ENCODE measurements around the gene NACC1. TPM values are rescaled to one million over a fixed set of nuclear protein-coding genes. Genes with fewer than 3 reads are reported as not detected.

Gene NACC1
- total and polyA plus RNA-seq, 2 of the 13 experiments (the other 11 are each of a cell fraction or from before 2014, with no cell fraction given) = 31.8 to 42.3 TPM

GRCh38 chr19:13103581-13104359, 14.3 kb upstream of the NACC1 start:
- ChIA-PET CTCF (ENCODE audit: low intra/inter-chr PET ratio, low total read pairs) (no interaction called here), POLR2A (interaction anchor here (1.2 kb wide), 1 partner anchor 14 kb away, joined by 5 read pairs; the partner anchor contains the start of gene NACC1)
- Histone ChIP-seq H3K4me3 (replicated peaks in 1 of 3; ENCODE audit: insufficient read depth in 1 of 3, low read depth in 2 of 3, low read length in 3 of 3) (no peak overlapping the region), H3K4me1 (ENCODE audit: insufficient read depth, low read length) (peaks cover 20% of the 10 kb centered on the region), H2AFZ (ENCODE audit: low read length) (no peak overlapping the region), H3K27ac (ENCODE audit: extremely low read length, insufficient read depth, low read length) (peak overlapping the region; percentile 70), H3K9ac (ENCODE audit: insufficient read depth, low read depth, low read length) (no peak overlapping the region), H4K20me1 (ENCODE audit: insufficient read depth, low read length) (no peaks in the 10 kb centered on the region; the same call in 1 of the 2 replicates), H3K36me3 (replicated peaks in 1 of 2; ENCODE audit: control insufficient read depth in 1 of 2, insufficient read depth in 2 of 2, low read length in 2 of 2) (peaks cover 0 to 8% of the 10 kb centered on the region in 2 experiments; a peak in 2 of 5 replicates), H3K27me3 (ENCODE audit: control insufficient read depth in 1 of 2, insufficient read depth in 2 of 2, low read length in 2 of 2) (no peaks in the 10 kb centered on the region), H3K4me2 (ENCODE audit: low read depth, low read length) (no peak overlapping the region), H3K79me2 (ENCODE audit: insufficient read depth, low read length) (no peaks in the 10 kb centered on the region), H3K9me3 (ENCODE audit: low read length) (no peaks in the 10 kb centered on the region)
- in situ Hi-C loops (cut with HindIII; ENCODE audit: extremely low pct_ligation_motif_present, low pct_unique_long_range_greater_than_20kb) = no loop called here
- ATAC-seq (no peak), FAIRE-seq (no peak), DNase-seq (ENCODE audit: low spot score) (no peak)
- no TSS peak for BruUV-seq (replicated peaks)
- WGBS (ENCODE audit: low lambda C conversion rate) = over 99% methylated on average over 9 of the region's 13 CpGs
- intact Hi-C loops (cut with micrococcal nuclease; ENCODE audit: unreplicated experiment) = no loop called here
- TF ChIP-seq SAP130 (CRISPR knock-in tag; IDR thresholded peaks at IDR 0.05; ENCODE audit: low read depth) (no peak), ZBTB21 (CRISPR knock-in tag; IDR thresholded peaks at IDR 0.05) (no peak), ZNF672 (CRISPR knock-in tag; IDR thresholded peaks at IDR 0.05) (no peak), ZNF362 (CRISPR knock-in tag; IDR thresholded peaks at IDR 0.05; ENCODE audit: borderline replicate concordance) (no peak), ZNF770 (CRISPR knock-in tag; IDR thresholded peaks at IDR 0.05) (peak; percentile 73; the same call in 1 of the 2 replicates), ZNF597 (CRISPR knock-in tag; IDR thresholded peaks at IDR 0.05) (no peak), RBAK (CRISPR knock-in tag; IDR thresholded peaks at IDR 0.05) (no peak), FOXK2 (IDR thresholded peaks at IDR 0.05) (no peak)

Measured in HepG2 (cell line).